Mucosa of rectum (tissue), 2 donors: ENCODE measurements around the gene FBRSL1.

Experiments used
- H3K27ac ChIP-seq, 2 donors: one replicate each; pipeline ENCODE4 v1.7.0; 2013; ENCODE audit warnings: inconsistent platforms in 2 of 2, low read depth in 2 of 2, low read length in 2 of 2
- H3K27me3 ChIP-seq, 2 donors: one replicate each; pipeline ENCODE4 v1.7.0; 2013; ENCODE audit warnings: low read length in 2 of 2; ENCODE audit not compliant: control insufficient read depth in 2 of 2, insufficient read depth in 2 of 2
- H3K36me3 ChIP-seq, 2 donors: one replicate each; pipeline ENCODE4 v1.7.0; 2013; ENCODE audit warnings: low read length in 2 of 2; ENCODE audit not compliant: control insufficient read depth in 2 of 2, insufficient read depth in 2 of 2
- H3K4me1 ChIP-seq, 2 donors: one replicate each; pipeline ENCODE4 v1.7.0; 2013; ENCODE audit warnings: low read length in 2 of 2, mild to moderate bottlenecking in 1 of 2; ENCODE audit not compliant: control insufficient read depth in 2 of 2, insufficient read depth in 2 of 2
- H3K4me3 ChIP-seq, 2 donors: one replicate each; pipeline ENCODE4 v1.7.0; 2013; ENCODE audit warnings: low read length in 2 of 2
- H3K9ac ChIP-seq, 2 donors: one replicate each; pipeline ENCODE4 v1.7.0; 2013; ENCODE audit warnings: low read length in 2 of 2, low read depth in 1 of 2, mild to moderate bottlenecking in 1 of 2
- H3K9me3 ChIP-seq, 2 donors: one replicate each; pipeline ENCODE4 v1.7.0; 2013; ENCODE audit warnings: low read length in 2 of 2; ENCODE audit not compliant: control insufficient read depth in 2 of 2
- donor health status: healthy.
- donor health status: Normal muscosa, but diverticular disease.

The FBRSL1 gene

DNA sequence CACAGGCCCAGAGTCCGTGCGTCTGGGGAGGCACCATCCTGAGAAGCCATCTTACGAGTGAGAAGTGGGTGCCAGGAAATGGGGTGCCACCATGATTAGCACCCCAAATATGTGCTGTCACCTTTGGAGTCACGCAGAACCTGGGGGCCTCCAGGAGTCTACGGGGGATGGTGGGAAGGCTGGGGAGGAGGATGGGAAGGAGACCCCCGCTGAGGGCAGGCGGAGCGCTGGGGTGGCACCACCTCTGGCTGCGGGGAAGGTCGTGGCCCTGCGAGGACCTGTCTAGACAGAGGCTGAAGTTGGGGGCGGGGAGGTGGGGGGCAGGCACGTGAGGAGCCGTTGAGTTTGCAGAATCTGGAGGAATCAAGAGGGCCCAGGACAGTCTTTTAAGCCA lies 42.6 kb upstream of the FBRSL1 start:
- Histone ChIP-seq H3K36me3 (no peaks in the 10 kb centered on the region), H3K27me3 (peaks cover 9 to 19% of the 10 kb centered on the region in 2 donors), H3K9ac (no peak overlapping the region), H3K4me1 (peaks cover 6 to 7% of the 10 kb centered on the region in 2 donors), H3K9me3 (no peaks in the 10 kb centered on the region), H3K4me3 (no peak overlapping the region), H3K27ac (no peak overlapping the region)

- Histone ChIP-seq H3K4me3 (no peak overlapping the region), H3K4me1 (peaks cover 6 to 7% of the 10 kb centered on the region in 2 donors), H3K9ac (no peak overlapping the region), H3K9me3 (no peaks in the 10 kb centered on the region), H3K27ac (no peak overlapping the region), H3K27me3 (peaks cover 9 to 20% of the 10 kb centered on the region in 2 donors), H3K36me3 (no peaks in the 10 kb centered on the region)
These were observed 42.1 kb upstream of the FBRSL1 start for GRCh38 chr12:132447731-132448462.

- H3K9me3 ChIP-seq: no peaks in the 10 kb centered on the region
- H3K4me1 ChIP-seq: peaks cover 6 to 7% of the 10 kb centered on the region in 2 donors
- H3K9ac ChIP-seq: no peak overlapping the region
- H3K27me3 ChIP-seq: peaks cover 7 to 26% of the 10 kb centered on the region in 2 donors
- no peaks in the 10 kb centered on the region for H3K36me3 ChIP-seq
- no peak overlapping the region for H3K4me3 ChIP-seq
- H3K27ac ChIP-seq: no peak overlapping the region
These were observed 41.5 kb upstream of the FBRSL1 start for GRCh38 chr12:132448463-132448820.

DNA sequence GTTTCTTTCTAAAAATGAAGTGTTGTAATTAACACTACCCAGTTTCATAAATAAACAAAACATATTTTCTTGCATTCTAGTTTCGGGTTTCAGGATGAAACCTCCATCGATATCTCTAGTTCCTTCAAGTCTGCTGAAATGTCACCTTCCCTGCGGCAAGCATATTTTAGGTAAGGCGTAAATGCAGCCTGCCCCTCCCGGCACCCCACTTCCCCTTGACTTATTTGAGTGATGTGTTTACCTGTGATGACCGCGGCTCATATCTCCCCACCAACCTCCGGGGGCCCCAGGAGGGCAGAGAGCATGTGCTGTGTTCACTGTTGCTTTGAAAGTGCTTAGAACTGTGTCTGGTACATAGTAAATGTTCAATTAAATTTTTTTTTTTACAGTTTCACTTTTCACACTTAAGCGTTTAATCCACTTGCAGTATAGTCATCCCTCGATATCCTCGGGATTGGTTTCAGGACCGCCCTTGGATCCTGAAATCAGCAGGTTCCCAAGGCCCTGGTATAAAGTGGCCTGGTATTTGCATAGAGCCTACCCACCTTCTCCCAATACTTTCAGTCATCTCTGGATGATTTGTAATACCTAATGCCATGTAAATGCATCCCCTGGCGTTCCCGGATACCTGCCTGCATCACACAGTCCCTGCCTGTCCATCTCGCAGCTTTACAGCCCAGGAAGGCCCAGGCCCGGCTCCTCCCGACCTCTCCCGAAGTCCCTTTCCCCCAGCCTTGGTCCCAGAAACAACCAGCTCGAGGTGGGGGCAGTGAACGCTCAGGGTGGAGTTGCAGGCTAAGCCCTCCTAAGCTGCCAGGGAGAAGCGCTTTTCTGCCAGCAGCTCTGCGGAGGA lies 40.2 kb upstream of the FBRSL1 start:
- no peak overlapping the region for H3K27ac ChIP-seq
- H3K36me3 ChIP-seq: no peaks in the 10 kb centered on the region
- H3K4me3 ChIP-seq: no peak overlapping the region
- H3K4me1 ChIP-seq: peaks cover 6 to 7% of the 10 kb centered on the region in 2 donors
- no peak overlapping the region for H3K9ac ChIP-seq
- peaks cover 7 to 26% of the 10 kb centered on the region in 2 donors for H3K27me3 ChIP-seq
- H3K9me3 ChIP-seq: no peaks in the 10 kb centered on the region

DNA sequence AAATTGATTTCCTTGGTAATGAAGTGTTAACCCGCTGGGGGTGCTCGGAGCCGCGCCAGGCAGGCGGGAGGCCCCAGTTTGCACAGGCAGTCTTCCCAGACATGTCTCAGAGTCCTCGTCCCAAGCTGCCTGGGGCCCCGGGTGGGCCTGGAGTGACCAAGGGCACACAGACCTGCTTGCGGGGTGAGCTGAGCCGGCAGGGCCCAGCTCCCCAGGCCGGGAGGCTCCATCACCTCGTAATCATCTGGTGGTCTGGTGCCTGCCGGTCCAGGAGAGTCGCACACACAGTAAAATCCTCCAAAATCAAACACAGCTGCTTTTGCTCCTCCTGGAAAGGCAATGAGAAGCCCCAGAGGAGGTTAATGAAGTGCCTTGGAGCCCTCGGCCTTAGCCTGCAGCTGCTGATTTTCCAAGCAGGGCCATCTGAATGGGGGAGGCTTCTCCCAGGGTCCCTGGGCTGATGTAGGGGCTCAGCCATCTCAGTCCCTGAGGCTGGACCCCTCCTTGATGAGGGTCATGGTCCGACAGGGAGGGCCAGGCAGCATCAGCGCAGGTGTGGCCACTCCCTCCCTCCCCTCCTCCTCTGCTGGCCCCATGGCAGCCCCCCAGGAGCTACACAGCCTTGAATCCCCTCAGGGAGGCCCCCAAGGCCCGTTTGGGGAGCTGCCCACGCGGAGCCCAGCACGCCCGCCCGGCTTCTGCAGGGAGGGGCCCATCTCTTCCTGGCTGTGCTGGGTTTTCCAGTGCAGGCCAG lies 39.4 kb upstream of the FBRSL1 start:
- Histone ChIP-seq H3K9ac (no peak overlapping the region), H3K4me1 (peaks cover 4 to 6% of the 10 kb centered on the region in 2 donors), H3K27me3 (peaks cover 7 to 26% of the 10 kb centered on the region in 2 donors), H3K9me3 (no peaks in the 10 kb centered on the region), H3K36me3 (no peaks in the 10 kb centered on the region), H3K4me3 (no peak overlapping the region), H3K27ac (no peak overlapping the region)

DNA sequence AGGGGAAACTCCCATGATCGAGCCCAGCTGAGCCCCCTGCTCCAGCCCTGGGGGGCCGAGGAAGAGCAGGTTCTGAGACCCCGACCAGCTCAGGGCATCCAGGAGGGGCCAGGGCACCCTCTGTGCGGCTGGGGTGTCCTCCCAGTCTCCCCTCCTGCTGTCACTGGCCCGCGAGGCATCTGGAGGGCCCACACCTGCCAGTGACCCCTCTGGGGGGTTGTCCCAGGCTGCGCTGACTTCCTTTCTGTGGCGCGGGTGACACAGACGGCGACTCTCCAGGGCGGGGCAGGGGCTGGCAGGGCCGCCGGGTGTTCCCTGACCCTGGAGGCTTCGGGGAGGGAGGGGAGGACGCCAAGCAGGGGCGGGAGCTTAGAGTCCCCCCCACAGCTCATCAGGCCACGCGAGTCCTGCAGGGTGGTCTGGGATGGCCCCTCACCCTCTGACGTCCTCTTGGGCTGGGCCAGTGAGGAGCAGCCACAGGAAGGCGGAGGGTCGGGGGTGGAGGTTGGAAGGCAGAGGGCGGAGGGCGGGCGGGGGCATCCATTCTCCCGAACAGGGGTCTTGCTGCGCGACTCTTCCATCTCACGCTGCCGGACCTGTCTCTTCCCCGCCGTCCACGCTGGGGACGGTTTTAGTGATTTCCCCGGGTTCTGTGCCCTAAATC lies 38.6 kb upstream of the FBRSL1 start:
- H3K27me3 ChIP-seq: peaks cover 7 to 26% of the 10 kb centered on the region in 2 donors

GRCh38 chr12:132451836-132452195 lies 38.1 kb upstream of the FBRSL1 start:
- H3K27me3 ChIP-seq: peaks cover 7 to 26% of the 10 kb centered on the region in 2 donors
- H3K27ac ChIP-seq: no peak overlapping the region
- no peaks in the 10 kb centered on the region for H3K36me3 ChIP-seq
- no peak overlapping the region for H3K4me3 ChIP-seq
- no peak overlapping the region for H3K9ac ChIP-seq
- no peaks in the 10 kb centered on the region for H3K9me3 ChIP-seq
- H3K4me1 ChIP-seq: no peaks in the 10 kb centered on the region

More for the DNA sequence above, 38.6 kb upstream of the FBRSL1 start:
- Histone ChIP-seq H3K4me1 (no peaks in the 10 kb centered on the region), H3K36me3 (no peaks in the 10 kb centered on the region), H3K4me3 (no peak overlapping the region), H3K9ac (no peak overlapping the region), H3K27ac (no peak overlapping the region), H3K9me3 (no peaks in the 10 kb centered on the region)

DNA sequence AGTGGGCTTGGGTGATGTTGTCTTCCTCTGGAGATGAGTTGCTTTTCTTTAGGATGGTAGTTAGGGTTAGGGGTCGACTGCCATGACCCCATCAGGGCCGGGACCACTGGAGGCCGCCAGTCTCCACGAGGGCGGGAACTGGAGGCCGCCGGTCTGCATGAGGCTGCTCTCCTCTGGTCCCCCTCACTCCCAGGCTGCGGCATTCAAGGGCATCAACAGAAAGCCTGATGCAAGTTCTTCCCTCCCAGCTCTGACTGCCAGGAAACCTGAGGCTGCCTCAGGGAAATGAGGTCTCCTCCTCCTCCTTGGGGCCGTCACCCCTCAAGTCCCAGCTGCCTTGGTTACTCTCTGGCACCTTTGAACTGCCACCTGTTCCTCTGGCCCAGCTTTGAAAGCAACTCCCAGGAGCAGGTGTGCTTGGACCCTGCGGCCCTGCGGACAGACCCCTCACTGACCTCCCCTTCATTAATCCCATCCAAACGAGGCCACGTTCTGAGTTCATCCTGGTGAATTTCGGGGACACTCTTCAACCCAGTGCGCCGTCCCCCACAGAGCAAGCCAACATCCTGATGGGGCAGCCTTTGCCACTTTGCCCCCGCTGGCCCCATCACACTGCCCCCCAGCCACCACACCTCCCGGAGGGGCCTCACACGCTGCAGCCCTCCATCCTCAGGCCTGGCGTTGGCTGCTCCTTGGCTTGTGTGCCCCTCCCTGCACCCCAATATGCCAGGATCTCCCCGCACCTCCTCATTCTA lies 37.2 kb upstream of the FBRSL1 start:
- Histone ChIP-seq H3K27me3 (peaks cover 7 to 26% of the 10 kb centered on the region in 2 donors), H3K9me3 (no peaks in the 10 kb centered on the region), H3K9ac (no peak overlapping the region), H3K4me3 (no peak overlapping the region), H3K4me1 (no peaks in the 10 kb centered on the region), H3K27ac (no peak overlapping the region), H3K36me3 (no peaks in the 10 kb centered on the region)

DNA sequence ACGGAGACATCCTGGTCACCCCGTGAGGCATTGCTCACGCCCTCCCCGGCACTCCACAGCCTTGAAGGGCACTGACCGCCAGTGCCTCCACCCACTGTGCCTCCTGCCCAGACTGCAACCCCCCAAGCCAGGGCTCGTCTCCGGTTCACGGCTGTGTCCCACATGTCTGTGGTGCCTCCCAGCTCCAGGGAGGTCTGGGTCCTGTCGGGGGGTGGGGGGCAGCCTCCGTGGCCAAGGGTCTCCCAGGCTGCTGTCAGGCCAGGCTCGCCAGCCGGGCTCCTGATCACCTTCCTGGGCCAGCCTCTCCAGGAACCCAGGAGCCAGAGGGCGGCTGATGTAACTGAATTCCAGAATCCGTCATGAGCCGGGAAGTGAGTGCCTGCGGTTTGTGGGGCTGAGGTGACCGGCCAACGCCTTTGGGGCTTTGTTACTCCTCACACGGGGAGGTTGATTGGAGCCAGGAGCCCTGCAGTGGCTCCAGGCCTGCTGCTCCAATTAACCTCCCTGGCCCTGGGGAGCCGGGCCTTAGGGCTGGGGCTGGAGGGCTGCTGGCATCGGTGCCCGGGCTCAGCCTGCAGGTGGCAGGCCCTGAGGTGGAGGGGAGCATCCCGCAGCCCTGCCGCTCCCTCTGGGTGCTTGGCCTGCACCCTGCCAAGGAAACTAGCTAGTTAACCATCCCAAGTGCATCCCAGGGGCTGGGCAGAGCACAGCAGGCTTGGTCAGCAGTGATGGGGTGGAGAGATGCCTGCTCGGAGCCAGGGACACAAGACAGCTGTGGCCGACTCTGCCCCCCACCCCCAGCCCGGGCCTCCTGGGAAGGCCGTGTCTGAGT lies 36.4 kb upstream of the FBRSL1 start:
- no peaks in the 10 kb centered on the region for H3K36me3 ChIP-seq
- H3K27me3 ChIP-seq: peaks cover 6 to 26% of the 10 kb centered on the region in 2 donors
- no peaks in the 10 kb centered on the region for H3K4me1 ChIP-seq
- no peak overlapping the region for H3K27ac ChIP-seq
- H3K4me3 ChIP-seq: no peak overlapping the region
- H3K9ac ChIP-seq: no peak overlapping the region
- H3K9me3 ChIP-seq: no peaks in the 10 kb centered on the region
